Kidney (tissue), 14 donors: ENCODE results near the gene EMX1. TPM values are rescaled to one million over a fixed set of nuclear protein-coding genes. Genes with fewer than 3 reads are reported as not detected.

ENCODE experiments used
- DNase-seq, 5 donors: peaks; one replicate each; pipeline ENCODE4 v3.0.0-alpha.2; 2013 to 2020
- FAIRE-seq: peaks from 2 replicates; lab custom pipeline; 2012; peaks lifted over from hg19 to GRCh38; lab: Jason Lieb, UNC
- H3K27ac ChIP-seq, 2 donors: one replicate each; pipeline ENCODE4 v1.7.0; 2013; ENCODE audit warnings: low read depth in 2 of 2, low read length in 2 of 2, inconsistent platforms in 1 of 2
- H3K27me3 ChIP-seq: one replicate; pipeline ENCODE4 v1.7.1; 2013; ENCODE audit warnings: low read length, inconsistent platforms; ENCODE audit not compliant: control insufficient read depth, insufficient read depth
- H3K36me3 ChIP-seq, 3 donors: one replicate each; pipeline versions ENCODE4 v1.7.0 to v1.7.1; 2013; ENCODE audit warnings: low read length in 3 of 3, control low read depth in 1 of 3, inconsistent platforms in 1 of 3; ENCODE audit not compliant: insufficient read depth in 3 of 3, control insufficient read depth in 2 of 3
- H3K4me1 ChIP-seq, 3 donors: one replicate each; pipeline versions ENCODE4 v1.7.0 to v1.7.1; 2013; ENCODE audit warnings: low read length in 3 of 3, inconsistent platforms in 1 of 3, low read depth in 1 of 3; ENCODE audit not compliant: control insufficient read depth in 2 of 3, insufficient read depth in 2 of 3
- H3K4me3 ChIP-seq, 3 donors: one replicate each; pipeline versions ENCODE4 v1.7.0 to v1.8.1; 2013; ENCODE audit warnings: low read length in 3 of 3, control low read depth in 1 of 3, inconsistent platforms in 1 of 3
- H3K9ac ChIP-seq, 3 donors: one replicate each; pipeline versions ENCODE4 v1.7.0 to v1.7.1; 2013; ENCODE audit warnings: low read length in 3 of 3, control low read depth in 1 of 3, inconsistent platforms in 1 of 3
- H3K9me3 ChIP-seq, 3 donors: one replicate each; pipeline versions ENCODE4 v1.7.0 to v1.7.1; 2013; ENCODE audit warnings: low read length in 3 of 3, control low read depth in 1 of 3, inconsistent platforms in 1 of 3; ENCODE audit not compliant: control insufficient read depth in 2 of 3, insufficient read depth in 1 of 3
- intact Hi-C: fragments of 100-400 bp; cut with DNase I; formaldehyde crosslinking; loops from one replicate; pipeline ENCODE4 v1.11.1; 2022
- polyA plus RNA-seq: library from polyadenylated mRNA; stranded (reverse); fragments of 350-450 nt; fragmentation: Illumina TruSeq; extraction: RNeasy Lipid Tissue Mini Kit (QIAGEN cat#74804); gene quantifications from one replicate; pipeline ENCODE4 v1.2.3, GENCODE V29; 2014; ENCODE audit warnings: low read depth, low replicate concordance; ENCODE audit not compliant: insufficient read depth
- total RNA-seq: library from RNA; stranded (reverse); fragmentation: NEBNext Ultra II Directional; extraction: Animal tissue kit (Norgen Biotek cat#: 25700); gene quantifications from one replicate; pipeline ENCODE4 v1.2.1, GENCODE V29; 2021
- TF ChIP-seq, protein P1 (sequence below): IDR thresholded peaks from 3 replicates; pipeline ENCODE4 v1.5.1; 2012; ENCODE audit warnings: mild to moderate bottlenecking, moderate library complexity, borderline replicate concordance; ENCODE audit not compliant: insufficient read depth; ENCODE audit errors: extremely low read depth
- donor health status: control.
- donor health status: control.
- donor health status: control.
- donor health status: control.
- donor health status: control.
- donor health status: DM: yes; HTN: yes; CAD: no.
- donor health status: Normal renal cell carcinoma (clear cell type).

EMX1 gene
- total and polyA plus RNA-seq, 2 donors from 2014 or later = 19.6 to 132 TPM

DNA sequence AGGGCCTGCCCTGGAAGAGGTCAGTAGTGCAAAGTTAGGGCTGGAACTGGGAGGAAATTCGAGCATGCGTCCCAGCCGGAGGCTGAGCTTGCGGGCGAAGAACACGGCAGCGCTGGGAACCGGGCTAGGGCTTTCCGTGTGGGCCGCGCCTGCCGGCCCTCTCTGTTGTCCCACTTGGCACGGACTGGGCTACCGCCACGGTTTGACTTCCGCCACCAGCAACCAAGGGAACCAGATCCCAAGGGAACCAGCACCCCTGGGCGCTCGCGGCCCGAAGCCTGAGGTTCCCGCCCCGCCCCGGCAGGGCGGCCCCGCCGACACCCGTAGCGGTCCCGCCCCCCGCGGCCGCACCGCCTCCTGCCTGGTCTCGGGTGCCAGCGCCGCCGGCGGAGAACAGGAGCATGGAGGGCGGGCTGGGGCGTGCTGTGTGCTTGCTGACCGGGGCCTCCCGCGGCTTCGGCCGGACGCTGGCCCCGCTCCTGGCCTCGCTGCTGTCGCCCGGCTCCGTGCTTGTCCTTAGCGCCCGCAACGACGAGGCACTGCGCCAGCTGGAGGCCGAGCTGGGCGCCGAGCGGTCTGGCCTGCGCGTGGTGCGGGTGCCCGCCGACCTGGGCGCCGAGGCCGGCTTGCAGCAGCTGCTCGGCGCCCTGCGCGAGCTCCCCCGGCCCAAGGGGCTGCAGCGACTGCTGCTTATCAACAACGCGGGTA is 30.1 kb upstream of the EMX1 start, which contains the start of gene SPR:
Gene SPR (plus strand): TSS at position 377 of the 708 bp plus-strand sequence. CDS start 25 bp downstream, at position 402.
- Histone ChIP-seq H3K4me1 (peaks cover 0 to 23% (median 5%) of the 10 kb centered on the region in 3 donors), H3K4me3 (peak within 1 kb of the TSS; percentile 18 to 73 (median 30)), H3K27me3 (no peaks in the 10 kb centered on the region), H3K9ac (peak within 1 kb of the TSS in 2 of 3 donors; percentile 54 to 63), H3K36me3 (peaks cover 0 to 7% (median 5%) of the 10 kb centered on the region in 3 donors), H3K9me3 (no peaks in the 10 kb centered on the region), H3K27ac (peak within 1 kb of the TSS; percentile 92 to 98)
- DNase-seq = peak in 4 of 5 donors; percentile 45 to 89 (median 60)
- no peak for FAIRE-seq
- TF ChIP-seq, protein P1, sequence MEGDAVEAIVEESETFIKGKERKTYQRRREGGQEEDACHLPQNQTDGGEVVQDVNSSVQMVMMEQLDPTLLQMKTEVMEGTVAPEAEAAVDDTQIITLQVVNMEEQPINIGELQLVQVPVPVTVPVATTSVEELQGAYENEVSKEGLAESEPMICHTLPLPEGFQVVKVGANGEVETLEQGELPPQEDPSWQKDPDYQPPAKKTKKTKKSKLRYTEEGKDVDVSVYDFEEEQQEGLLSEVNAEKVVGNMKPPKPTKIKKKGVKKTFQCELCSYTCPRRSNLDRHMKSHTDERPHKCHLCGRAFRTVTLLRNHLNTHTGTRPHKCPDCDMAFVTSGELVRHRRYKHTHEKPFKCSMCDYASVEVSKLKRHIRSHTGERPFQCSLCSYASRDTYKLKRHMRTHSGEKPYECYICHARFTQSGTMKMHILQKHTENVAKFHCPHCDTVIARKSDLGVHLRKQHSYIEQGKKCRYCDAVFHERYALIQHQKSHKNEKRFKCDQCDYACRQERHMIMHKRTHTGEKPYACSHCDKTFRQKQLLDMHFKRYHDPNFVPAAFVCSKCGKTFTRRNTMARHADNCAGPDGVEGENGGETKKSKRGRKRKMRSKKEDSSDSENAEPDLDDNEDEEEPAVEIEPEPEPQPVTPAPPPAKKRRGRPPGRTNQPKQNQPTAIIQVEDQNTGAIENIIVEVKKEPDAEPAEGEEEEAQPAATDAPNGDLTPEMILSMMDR = no peak
- intact Hi-C loops = no loop called here

DNA sequence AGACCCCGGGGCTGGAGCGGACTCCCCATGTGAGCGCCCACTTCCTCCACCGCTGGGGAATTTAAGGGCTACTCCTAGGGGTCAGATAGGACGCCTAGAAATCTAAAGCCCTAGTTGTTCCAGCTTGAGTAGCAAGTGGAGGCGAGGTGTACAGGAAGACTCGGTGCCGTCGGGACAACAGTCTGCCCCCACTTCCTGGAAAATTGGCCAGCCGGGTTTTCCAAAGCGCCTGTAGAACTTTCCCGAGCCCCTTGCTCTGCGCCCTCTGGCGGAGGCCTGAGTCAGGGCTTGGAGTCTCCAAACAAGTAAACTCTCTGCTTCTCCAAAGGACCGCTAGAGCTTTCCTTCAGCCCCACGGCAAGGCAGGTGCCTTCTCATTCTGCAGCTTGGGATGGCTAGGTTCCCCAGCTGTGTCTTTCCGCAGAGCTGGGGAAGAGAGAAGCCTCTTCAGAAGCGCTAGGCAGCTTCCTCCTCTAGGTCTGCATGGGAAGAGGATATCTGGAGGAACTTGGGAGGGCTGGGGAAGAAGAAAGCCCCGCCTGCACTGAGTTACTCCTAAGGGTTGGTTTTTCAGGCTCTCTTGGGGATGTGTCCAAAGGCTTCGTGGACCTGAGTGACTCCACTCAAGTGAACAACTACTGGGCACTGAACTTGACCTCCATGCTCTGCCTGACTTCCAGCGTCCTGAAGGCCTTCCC is 29.4 kb upstream of the EMX1 start:
- peak overlapping the region in 2 of 3 donors; percentile 54 to 63 for H3K9ac ChIP-seq
- TF ChIP-seq, protein P1 = peak; percentile 84
- H3K36me3 ChIP-seq = peaks cover 0 to 7% (median 5%) of the 10 kb centered on the region in 3 donors
- H3K4me1 ChIP-seq = peaks cover 0 to 23% (median 5%) of the 10 kb centered on the region in 3 donors
- H3K9me3 ChIP-seq = no peaks in the 10 kb centered on the region
- peak overlapping the region; percentile 18 to 73 (median 30) for H3K4me3 ChIP-seq
- H3K27ac ChIP-seq = peak overlapping the region; percentile 92 to 98
- H3K27me3 ChIP-seq = no peaks in the 10 kb centered on the region
- intact Hi-C loops = no loop called here
- no peak for FAIRE-seq
- DNase-seq = peak; percentile 89 to 95 (median 94)

DNA sequence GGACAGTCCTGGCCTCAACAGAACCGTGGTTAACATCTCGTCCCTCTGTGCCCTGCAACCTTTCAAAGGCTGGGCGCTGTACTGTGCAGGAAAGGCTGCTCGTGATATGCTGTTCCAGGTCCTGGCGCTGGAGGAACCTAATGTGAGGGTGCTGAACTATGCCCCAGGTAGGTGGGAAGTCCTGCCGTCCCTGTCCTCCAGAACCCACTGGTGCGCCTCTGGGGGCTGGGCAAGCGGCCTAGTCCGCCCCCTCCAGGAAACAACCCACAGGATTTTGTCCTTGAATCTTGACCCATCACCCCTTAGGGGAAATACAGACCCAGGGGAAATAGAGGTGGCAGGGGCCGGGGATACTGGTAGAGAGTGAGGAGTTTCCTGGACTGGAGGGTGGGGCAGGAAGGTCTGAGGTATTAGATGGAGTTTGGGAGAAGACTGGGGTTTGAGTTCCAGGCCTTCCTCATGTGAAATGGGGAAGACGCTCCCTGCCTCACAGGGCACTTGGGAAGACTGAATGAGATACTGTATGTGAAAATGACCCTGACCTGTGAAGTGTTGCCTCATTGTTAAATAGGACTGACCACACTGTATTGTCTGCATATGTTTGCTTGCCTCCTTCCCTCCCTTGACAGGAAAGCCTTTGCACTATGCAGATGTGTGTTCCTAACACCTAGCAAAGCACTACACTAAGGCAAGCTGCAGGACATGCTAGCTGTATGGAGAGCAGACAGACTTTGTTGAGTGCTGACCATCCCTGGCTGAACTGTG is 28.7 kb upstream of the EMX1 start:
- Histone ChIP-seq H3K4me1 (peaks cover 0 to 23% (median 5%) of the 10 kb centered on the region in 3 donors), H3K9ac (peak overlapping the region in 1 of 3 donors; percentile 54), H3K4me3 (peak overlapping the region in 2 of 3 donors; percentile 30 to 73), H3K9me3 (no peaks in the 10 kb centered on the region), H3K27ac (no peak overlapping the region), H3K36me3 (peaks cover 0 to 7% (median 5%) of the 10 kb centered on the region in 3 donors), H3K27me3 (no peaks in the 10 kb centered on the region)
- intact Hi-C loops = no loop called here
- no peak for DNase-seq
- TF ChIP-seq, protein P1 = no peak
- no peak for FAIRE-seq
